Tongue (tissue), 2 donors: Measurements from ENCODE around the gene SLC25A5. TPM values are rescaled to one million over a fixed set of nuclear protein-coding genes. Genes with fewer than 3 reads are reported as not detected.
"Not testable (repeated sequence)": the region's sequence is repeated elsewhere in the genome, so short reads cannot be mapped to it uniquely, and the experiment has no call there.

Source experiments
- DNase-seq: peaks from one replicate; pipeline ENCODE4 v3.0.0-alpha.2; 2015
- total RNA-seq: library from RNA; depleted of rRNA; stranded (reverse); fragments of >200 nt; gene quantifications from one replicate; pipeline ENCODE4 v1.2.3, GENCODE V29; 2014

SLC25A5 gene
- total RNA-seq: 127 TPM

- DNase-seq: peak; percentile 89
These were observed at the start of gene SLC25A5 for GRCh38 chrX:119467842-119468550. Gene SLC25A5, plus strand, starts transcription at chrX:119468444. Its CDS starts 72 bp downstream, at chrX:119468516.

- DNase-seq: no peak
These were observed 49.1 kb upstream of the SLC25A5 start for GRCh38 chrX:119419146-119419545.

GRCh38 chrX:119419898-119420297, 48.3 kb upstream of the SLC25A5 start:
- no peak for DNase-seq

- no peak for DNase-seq
These were observed 47.1 kb upstream of the SLC25A5 start for GRCh38 chrX:119421016-119421705.

- no peak for DNase-seq
These were observed 44.6 kb upstream of the SLC25A5 start for GRCh38 chrX:119423631-119424030.

GRCh38 chrX:119424999-119425398, 43.2 kb upstream of the SLC25A5 start:
- DNase-seq: no peak

GRCh38 chrX:119427024-119427794, 41.0 kb upstream of the SLC25A5 start:
- DNase-seq: no peak

GRCh38 chrX:119427795-119428185, 40.5 kb upstream of the SLC25A5 start:
- no peak for DNase-seq

GRCh38 chrX:119429471-119429870, 38.8 kb upstream of the SLC25A5 start:
- DNase-seq: no peak

GRCh38 chrX:119441295-119441694, 26.9 kb upstream of the SLC25A5 start:
- not testable (repeated sequence) for DNase-seq

GRCh38 chrX:119442286-119442685, 26.0 kb upstream of the SLC25A5 start:
- no peak for DNase-seq

GRCh38 chrX:119453202-119453601, 15.0 kb upstream of the SLC25A5 start:
- DNase-seq: no peak

- DNase-seq: no peak
These were observed 13.0 kb upstream of the SLC25A5 start for GRCh38 chrX:119455264-119455663.

GRCh38 chrX:119459181-119459580, 9.1 kb upstream of the SLC25A5 start:
- DNase-seq: no peak

- no peak for DNase-seq
These were observed 2.7 kb upstream of the SLC25A5 start for GRCh38 chrX:119465555-119465954.

- DNase-seq: no peak
These were observed 1.3 kb upstream of the SLC25A5 start for GRCh38 chrX:119466970-119467369.

GRCh38 chrX:119467433-119467832, 811 bp upstream of the SLC25A5 start:
- DNase-seq: no peak

GRCh38 chrX:119468551-119469312, 488 bp downstream of the SLC25A5 start:
- DNase-seq: peak; percentile 92

- DNase-seq: no peak
These were observed 1.0 kb downstream of the SLC25A5 start for GRCh38 chrX:119469313-119469635.

- DNase-seq: no peak
These were observed 6.6 kb downstream of the SLC25A5 start for GRCh38 chrX:119474615-119475388.

GRCh38 chrX:119475389-119476101, 7.3 kb downstream of the SLC25A5 start:
- no peak for DNase-seq
